NCI-H1417 treated with DMSO at 0.1 percent for 48 hours (cell line): Measurements from ENCODE around the gene GSN.

Experiments used
- DNase-seq: peaks from one replicate; lab custom pipeline; 2025; lab: John Stamatoyannopoulos, UW

Gene GSN

DNA sequence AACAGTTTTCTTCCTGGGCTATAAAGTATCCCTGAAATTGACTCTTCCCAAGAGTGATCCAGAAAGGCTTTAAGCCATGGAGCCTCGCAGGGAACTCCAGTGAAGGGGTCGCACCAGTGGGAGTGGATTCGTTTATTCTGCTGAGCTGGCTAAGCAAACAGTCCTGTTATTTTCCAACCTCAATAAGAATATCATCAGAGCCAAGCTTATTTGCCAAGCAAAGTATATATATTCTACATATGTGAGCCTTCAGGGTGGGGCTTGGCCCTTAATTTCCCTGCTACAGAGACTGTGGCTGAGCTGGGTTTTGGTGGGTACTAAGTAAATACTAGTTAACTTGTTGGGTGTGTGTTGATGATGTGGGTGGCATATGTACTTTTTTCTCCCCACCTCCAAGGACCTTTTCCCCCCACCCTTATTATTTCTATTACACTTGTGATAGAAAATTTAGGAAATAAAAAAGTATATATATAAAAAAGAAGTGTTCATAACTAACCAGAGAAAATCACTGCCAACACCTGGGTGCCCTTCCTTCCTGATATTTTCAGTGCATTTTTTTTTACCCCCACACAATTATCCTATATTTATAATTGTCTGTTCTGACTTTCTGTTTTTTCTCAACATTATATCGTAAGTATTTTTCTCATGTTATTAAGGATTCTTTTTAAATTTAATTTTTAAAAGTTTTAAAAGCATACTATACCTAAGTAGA lies 5.3 kb downstream of the GSN start:
- DNase-seq: no peak

GRCh38 chr9:121274851-121275250 lies 6.9 kb downstream of the GSN start:
- DNase-seq: no peak

DNA sequence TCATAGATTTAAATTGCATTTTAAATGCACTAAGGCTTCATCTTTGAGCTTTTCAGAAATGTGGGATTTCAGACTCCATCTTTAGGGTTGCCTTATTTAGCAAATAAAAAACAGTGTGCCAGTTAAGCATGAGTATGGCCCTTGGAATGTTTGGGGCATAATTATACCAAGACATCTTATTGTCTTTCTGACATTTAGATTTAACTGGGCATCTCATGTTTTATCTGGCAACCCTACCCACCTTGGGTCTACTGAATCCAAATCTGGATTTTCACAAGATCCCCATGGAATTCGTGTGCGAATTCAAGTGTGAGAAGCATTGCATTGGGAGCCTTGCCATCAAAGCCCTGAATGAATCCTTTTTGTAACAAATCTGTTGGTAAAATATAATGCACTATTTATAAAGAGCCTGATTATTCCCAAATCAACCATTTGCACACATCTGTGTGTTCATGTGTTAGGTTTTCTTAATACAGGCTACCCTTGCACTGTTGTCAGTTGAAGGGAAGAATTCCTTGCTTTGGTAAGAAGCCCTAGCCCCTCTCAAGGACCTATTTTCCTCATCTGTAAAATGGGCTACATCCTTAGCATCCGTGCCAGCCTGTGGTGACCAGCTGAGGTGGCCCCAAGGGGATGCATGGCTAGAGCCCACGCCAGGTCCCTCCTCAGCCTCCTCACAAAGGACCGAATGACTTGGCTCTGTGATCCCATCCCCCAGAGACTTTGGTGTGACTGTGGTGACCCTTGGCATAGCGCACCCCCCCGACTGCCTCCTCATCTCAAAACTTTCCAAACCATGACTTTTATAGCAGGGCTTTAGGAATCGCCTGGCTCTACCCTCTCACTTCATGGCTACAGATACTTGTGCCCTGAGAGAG lies 8.1 kb downstream of the GSN start:
- no peak for DNase-seq

DNA sequence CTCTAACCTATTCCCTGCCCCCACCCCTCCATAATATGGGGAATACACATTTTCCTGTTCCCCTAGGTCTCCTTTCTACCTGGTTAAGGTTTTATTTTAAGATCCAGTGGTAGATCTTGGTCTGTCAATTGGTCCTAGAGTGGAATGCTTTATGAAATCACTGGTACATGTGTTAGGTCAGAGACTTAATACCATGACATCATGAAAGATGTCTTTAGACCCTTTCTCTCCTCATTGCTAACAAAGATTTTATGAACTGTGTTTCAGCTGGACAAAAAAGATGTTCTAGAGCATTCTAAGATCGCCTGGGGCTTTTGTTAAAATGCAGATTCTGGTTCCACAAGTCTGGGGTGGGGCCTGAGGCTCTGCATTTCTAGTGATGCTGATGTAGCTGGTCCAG lies 9.1 kb downstream of the GSN start:
- no peak for DNase-seq

- DNase-seq: no peak
Observed at GRCh38 chr9:121277518-121278295, 9.7 kb downstream of the GSN start.

GRCh38 chr9:121278477-121279261 lies 10.7 kb downstream of the GSN start:
- DNase-seq: no peak

GRCh38 chr9:121279776-121280388 lies 11.9 kb downstream of the GSN start:
- DNase-seq: no peak

DNA sequence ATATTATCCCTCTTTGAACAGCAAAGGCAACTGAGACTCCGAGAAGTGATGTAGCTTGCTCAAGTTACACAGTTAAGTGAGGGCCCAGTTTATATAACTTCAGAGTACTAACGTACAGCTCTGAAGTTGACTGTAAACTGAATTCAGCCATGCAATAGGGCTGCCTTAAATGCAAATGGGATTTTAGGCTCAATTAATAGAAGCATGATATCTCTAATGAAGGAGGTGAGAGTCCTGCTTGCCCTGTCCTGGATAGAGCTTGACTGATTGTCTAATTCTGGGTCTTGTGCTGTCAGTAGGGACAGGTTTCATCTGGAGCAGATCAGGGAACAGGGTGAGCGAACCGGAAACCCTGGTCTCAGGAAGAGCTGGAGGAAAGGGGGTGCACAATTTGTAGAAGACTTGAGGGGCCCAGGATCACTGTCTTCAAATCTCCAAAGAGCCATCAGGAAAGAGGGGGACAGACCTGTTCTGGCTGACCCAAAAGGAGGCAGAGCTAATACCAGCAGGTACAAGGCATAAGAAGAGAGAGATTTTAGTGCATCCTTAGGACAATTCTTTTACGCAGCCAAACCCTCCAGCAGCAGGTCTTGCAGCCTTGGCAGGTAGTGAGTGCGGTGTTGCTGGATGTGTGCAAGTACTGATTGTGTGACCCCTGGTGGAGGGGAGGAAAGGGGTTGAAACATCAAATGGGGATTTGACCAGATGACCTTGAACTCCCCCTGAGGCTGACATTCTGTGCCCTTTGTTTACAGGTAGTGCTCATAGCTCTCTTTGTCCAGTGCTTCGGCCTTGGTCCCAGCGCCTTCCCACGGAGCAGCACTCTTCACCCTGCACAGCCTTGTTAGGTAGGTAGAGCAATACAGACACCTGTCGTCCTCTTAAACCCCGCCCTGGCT lies 13.0 kb downstream of the GSN start:
- no peak for DNase-seq

DNA sequence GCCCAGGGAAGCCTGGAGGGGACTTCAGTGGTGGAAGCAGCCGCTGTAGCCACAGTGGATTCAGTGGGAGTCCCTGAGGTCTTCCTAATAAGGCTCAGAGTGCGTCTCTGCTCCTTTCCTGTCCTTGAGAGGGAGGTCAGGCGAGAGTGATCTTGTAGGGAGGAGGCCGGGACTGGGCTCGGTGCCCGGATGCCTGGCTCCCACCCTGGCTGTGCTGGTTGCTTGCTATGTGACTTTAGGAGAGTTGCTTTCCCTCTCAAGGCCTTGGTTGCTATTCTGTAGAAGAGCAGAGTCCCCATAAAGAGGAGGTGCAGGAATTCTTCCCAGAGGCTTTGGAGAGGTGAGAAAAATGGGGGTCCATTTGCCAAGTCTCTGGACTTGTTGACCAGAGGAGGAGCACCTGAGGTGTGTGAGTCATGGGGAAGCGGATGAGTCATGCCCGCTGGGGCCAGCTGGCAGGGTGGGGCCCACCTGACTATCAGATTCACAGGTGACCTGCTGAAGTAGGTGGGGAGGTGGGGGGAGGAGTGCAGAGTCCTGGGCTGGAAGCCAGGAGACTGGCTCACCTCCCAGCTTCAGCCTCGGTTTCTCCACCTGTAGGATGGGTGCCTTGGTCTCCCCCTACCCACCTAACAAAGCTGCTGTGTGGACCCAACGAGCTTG lies 13.8 kb downstream of the GSN start:
- DNase-seq: no peak

DNA sequence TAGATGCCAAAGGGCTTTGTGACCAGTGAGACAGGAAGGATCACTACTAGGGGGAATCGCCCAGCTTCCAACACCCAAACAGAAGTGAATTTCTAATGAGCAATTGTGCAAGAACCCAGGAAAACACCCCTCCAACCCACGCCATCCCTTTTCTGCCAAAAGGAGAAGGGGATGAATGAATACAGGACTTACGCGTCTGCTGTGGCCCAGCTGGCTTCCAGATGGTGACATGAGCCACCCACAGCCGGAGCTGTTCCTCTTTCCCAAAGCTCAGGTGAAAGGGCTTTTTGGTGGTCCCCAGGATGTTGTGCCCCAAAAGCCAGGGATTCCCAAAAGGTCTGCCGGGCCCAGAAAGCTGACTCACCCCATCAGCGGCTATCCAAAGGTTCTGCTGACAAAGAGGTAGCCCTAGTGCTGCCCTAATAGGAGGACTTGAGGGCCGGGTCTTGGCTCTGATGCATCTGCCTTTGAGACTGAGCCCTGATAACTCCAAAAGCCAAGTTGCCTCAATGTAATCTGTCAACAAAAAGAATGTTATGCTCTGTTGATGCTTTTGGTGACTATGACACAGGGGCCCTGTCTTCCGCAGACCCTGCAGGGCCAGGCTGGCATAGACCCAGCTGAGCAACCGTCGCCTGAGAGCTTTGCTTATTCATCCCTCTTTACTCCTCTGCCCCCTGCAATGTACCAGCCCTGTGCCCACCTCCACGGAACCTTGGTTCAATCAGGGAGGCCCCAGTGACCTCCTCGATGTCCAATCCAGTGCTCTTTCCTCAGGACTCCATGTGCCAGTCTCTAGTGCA lies 14.5 kb downstream of the GSN start:
- no peak for DNase-seq

GRCh38 chr9:121283080-121283398 lies 15.1 kb downstream of the GSN start:
- no peak for DNase-seq

- DNase-seq: no peak
Observed at GRCh38 chr9:121283856-121284732, 16.1 kb downstream of the GSN start.

DNA sequence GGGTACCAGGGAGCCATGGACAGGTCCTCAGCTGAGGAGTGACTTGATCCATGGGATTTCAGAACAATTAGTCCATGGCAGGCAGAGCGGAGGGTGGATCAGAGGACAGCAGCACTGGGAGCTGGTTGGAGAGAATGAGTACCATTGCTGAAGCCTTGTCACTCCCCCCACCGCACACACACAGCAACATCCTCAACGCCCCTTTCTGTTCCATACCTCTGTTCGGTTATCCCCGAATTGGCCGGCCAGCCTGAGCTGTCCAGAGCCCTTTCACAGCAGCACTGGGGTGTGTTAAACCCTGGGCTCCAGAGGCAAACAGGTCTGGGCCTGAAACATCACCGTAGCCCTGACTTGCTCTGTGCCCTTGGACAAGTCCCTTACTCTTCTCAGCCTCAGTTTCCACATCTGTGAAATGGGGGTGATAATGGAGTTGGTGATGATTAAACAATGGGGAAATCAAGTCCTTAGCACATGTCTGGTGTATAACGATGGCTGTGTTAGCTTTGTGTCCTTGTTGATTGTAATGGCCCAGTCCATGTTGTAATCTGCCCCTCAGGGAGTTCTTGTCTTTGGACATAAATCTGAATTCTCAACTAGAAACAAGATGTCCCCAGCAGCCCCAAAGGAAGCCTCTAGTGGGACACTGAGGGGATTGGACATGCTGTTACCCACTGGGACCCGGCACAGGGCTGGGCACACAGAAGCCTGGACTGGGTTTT lies 16.9 kb downstream of the GSN start:
- DNase-seq: no peak

DNA sequence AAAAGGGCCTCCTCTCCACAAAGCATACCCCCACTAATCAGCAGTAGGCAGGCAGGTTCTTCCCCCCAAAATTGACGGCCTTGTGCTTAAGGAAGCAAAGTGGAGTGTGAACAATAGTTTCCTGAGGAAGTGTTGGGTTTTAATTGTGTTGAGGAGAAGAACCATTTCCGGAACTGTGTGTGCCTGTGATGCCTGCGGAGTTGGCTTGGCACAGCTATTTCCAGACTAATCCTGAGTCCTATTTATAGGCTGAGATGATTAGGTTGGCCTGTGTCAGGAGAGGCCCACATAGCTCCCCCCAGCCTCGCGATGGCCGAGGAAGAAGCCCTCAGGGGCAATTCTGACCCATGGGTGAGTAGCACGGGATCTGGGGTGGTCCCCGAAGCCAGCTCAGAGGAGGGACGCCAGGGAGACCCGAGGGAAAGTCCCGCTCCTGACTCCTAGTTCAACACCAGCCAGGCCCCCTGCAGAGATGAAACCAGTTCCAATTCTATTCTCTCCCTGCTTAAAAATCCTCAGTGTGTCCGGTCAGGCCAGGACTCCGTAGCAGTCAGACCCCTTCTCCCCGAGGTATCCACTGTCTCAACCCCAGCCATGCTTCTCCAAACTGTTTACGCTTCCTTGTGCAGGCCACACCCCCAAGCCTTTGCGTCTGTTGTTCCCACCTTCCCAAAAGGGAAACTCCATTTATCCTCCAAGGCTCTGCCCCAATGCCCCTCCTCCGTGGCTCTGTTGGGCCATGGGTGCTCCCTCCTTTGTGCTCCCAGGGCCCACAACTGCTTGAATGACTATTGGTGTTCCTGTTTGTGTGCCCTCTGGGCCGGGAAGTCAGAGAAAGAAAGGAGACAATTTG lies 18.1 kb downstream of the GSN start:
- DNase-seq: no peak

DNA sequence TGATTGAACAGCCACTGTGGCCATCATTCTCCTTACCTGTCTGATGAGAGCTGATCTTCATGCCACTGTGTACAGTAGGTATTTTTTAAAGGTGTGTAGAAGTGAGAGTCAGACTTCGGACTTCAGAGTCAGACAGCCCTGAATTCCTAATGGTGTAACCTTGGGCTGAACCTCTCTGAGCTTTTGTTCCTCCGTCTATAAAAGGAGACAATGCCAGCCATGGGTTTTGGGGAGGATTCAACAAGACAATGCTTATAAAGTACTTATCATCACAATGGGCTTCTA lies 18.7 kb downstream of the GSN start:
- DNase-seq: no peak

GRCh38 chr9:121286973-121287741 lies 19.2 kb downstream of the GSN start:
- DNase-seq: no peak
